ENCODE data around the gene JAML. TPM values are rescaled to one million over a fixed set of nuclear protein-coding genes. Genes with fewer than 3 reads are reported as not detected.

Gene JAML
- total and polyA plus RNA-seq, 2 donors (not counting 1 experiment from before 2014, with no cell fraction given) = not detected

GRCh38 chr11:118211006-118211405 is 13.8 kb downstream of the JAML start:
- no peaks in the 10 kb centered on the region for H4K20me1 ChIP-seq (ENCODE audit: control insufficient read depth, extremely low read depth, insufficient read depth, low read length)
- H3K4me1 ChIP-seq (ENCODE audit: control insufficient read depth, extremely low read depth, insufficient read depth, low read length) = no peaks in the 10 kb centered on the region
- no peak overlapping the region for H3K4me3 ChIP-seq (replicated peaks in 1 of 4; ENCODE audit: control extremely low read depth in 1 of 4, insufficient read depth in 1 of 4, low read depth in 3 of 4, low read length in 4 of 4)
- H3K4me2 ChIP-seq (ENCODE audit: extremely low read depth, insufficient read depth, low read length) = no peak overlapping the region
- DNase-seq (ENCODE audit: low read depth in 2 of 2) = peak in 1 of 2 donors; percentile 46
- peaks cover 5% of the 10 kb centered on the region for H3K27me3 ChIP-seq (ENCODE audit: control insufficient read depth, insufficient read depth, low read length)
- TF ChIP-seq EZH2 (IDR thresholded peaks at IDR 0.05; ENCODE audit: low read length, missing control alignments) (no peak), CTCF (conservative IDR thresholded peaks at IDR 0.05 in 1 of 2, IDR thresholded peaks at IDR 0.05 in 1 of 2; ENCODE audit: low read depth in 1 of 2, low read length in 2 of 2) (no peak)
- H3K27ac ChIP-seq (ENCODE audit: insufficient read depth, low read length) = no peak overlapping the region
- H3K36me3 ChIP-seq (ENCODE audit: control insufficient read depth, insufficient read depth, low read length) = no peaks in the 10 kb centered on the region
- no peak overlapping the region for H3K9ac ChIP-seq (ENCODE audit: insufficient read depth, low read length)
- H3K79me2 ChIP-seq (ENCODE audit: control insufficient read depth, insufficient read depth, low read length) = no peaks in the 10 kb centered on the region
- H3K9me3 ChIP-seq (ENCODE audit: control insufficient read depth, insufficient read depth, low read depth, low read length) = no peaks in the 10 kb centered on the region
- H2AFZ ChIP-seq (ENCODE audit: low read length) = no peak overlapping the region

- Histone ChIP-seq H3K4me3 (replicated peaks in 1 of 4; ENCODE audit: control extremely low read depth in 1 of 4, insufficient read depth in 1 of 4, low read depth in 3 of 4, low read length in 4 of 4) (no peak overlapping the region), H3K9me3 (ENCODE audit: control insufficient read depth, insufficient read depth, low read depth, low read length) (no peaks in the 10 kb centered on the region), H3K27me3 (ENCODE audit: control insufficient read depth, insufficient read depth, low read length) (peaks cover 5% of the 10 kb centered on the region), H3K4me2 (ENCODE audit: extremely low read depth, insufficient read depth, low read length) (no peak overlapping the region), H2AFZ (ENCODE audit: low read length) (no peak overlapping the region), H4K20me1 (ENCODE audit: control insufficient read depth, extremely low read depth, insufficient read depth, low read length) (no peaks in the 10 kb centered on the region), H3K9ac (ENCODE audit: insufficient read depth, low read length) (no peak overlapping the region), H3K36me3 (ENCODE audit: control insufficient read depth, insufficient read depth, low read length) (no peaks in the 10 kb centered on the region), H3K79me2 (ENCODE audit: control insufficient read depth, insufficient read depth, low read length) (no peaks in the 10 kb centered on the region), H3K27ac (ENCODE audit: insufficient read depth, low read length) (no peak overlapping the region), H3K4me1 (ENCODE audit: control insufficient read depth, extremely low read depth, insufficient read depth, low read length) (no peaks in the 10 kb centered on the region)
- no peak for DNase-seq (ENCODE audit: low read depth in 2 of 2)
- TF ChIP-seq CTCF (conservative IDR thresholded peaks at IDR 0.05 in 1 of 2, IDR thresholded peaks at IDR 0.05 in 1 of 2; ENCODE audit: low read depth in 1 of 2, low read length in 2 of 2) (no peak), EZH2 (IDR thresholded peaks at IDR 0.05; ENCODE audit: low read length, missing control alignments) (no peak)
Measured at GRCh38 chr11:118210323-118210722, 14.5 kb downstream of the JAML start.

DNA sequence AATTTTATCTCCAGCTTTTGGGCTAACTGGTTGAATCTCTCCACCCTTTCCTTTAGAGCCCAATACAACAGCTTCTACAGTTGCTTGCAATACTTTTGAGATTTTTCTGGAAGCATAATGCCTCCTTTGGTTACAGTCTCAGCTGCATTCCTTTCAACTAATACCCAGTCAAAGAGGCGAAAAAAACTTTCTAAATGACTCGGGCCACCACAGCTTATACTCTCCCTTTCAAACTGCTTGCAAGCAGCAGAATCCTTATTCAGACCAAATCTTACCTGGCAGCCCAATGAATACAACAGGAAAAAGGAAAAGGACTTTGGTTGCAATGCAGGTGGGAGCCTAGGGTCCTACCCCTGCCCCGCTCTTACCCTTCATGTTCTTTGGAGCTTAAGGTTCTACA is 15.8 kb downstream of the JAML start:
- Histone ChIP-seq H3K9me3 (ENCODE audit: control insufficient read depth, insufficient read depth, low read depth, low read length) (no peaks in the 10 kb centered on the region), H4K20me1 (ENCODE audit: control insufficient read depth, extremely low read depth, insufficient read depth, low read length) (no peaks in the 10 kb centered on the region), H3K4me1 (ENCODE audit: control insufficient read depth, extremely low read depth, insufficient read depth, low read length) (no peaks in the 10 kb centered on the region), H3K27me3 (ENCODE audit: control insufficient read depth, insufficient read depth, low read length) (peaks cover 5% of the 10 kb centered on the region), H3K4me2 (ENCODE audit: extremely low read depth, insufficient read depth, low read length) (no peak overlapping the region), H3K27ac (ENCODE audit: insufficient read depth, low read length) (no peak overlapping the region), H3K79me2 (ENCODE audit: control insufficient read depth, insufficient read depth, low read length) (no peaks in the 10 kb centered on the region), H3K36me3 (ENCODE audit: control insufficient read depth, insufficient read depth, low read length) (no peaks in the 10 kb centered on the region), H3K4me3 (replicated peaks in 1 of 4; ENCODE audit: control extremely low read depth in 1 of 4, insufficient read depth in 1 of 4, low read depth in 3 of 4, low read length in 4 of 4) (no peak overlapping the region), H3K9ac (ENCODE audit: insufficient read depth, low read length) (no peak overlapping the region), H2AFZ (ENCODE audit: low read length) (no peak overlapping the region)
- TF ChIP-seq EZH2 (IDR thresholded peaks at IDR 0.05; ENCODE audit: low read length, missing control alignments) = no peak
- DNase-seq (ENCODE audit: low read depth in 2 of 2) = no peak

Measured in fibroblast of lung (primary cell).